Cerebellar cortex (tissue), 1 donor: ENCODE measurements around the gene CCBE1.
"Not testable (repeated sequence)": the region's sequence is repeated elsewhere in the genome, so short reads cannot be mapped to it uniquely, and the experiment has no call there.

Source experiments
- DNase-seq: peaks from one replicate; pipeline ENCODE4 v3.0.0-alpha.2; 2015; ENCODE audit warnings: low spot score

CCBE1 gene

GRCh38 chr18:59715445-59715844, 18.2 kb upstream of the CCBE1 start:
- no peak for DNase-seq

DNA sequence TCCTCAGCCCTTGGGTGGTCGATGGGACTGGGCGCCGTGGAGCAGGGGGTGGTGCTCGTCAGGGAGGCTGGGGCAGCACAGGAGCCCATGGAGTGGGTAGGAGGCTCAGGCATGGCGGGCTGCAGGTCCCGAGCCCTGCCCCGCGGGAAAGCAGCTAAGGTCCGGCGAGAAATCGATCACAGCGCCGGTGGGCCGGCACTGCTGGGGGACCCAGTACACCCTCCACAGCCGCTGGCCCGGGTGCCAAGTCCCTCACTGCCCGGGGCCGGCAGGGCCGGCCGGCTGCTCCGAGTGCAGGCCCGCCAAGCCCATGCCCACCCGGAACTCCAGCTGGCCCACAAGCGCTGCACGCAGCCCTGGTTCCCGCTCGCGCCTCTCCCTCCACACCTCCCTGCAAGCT, 16.9 kb upstream of the CCBE1 start:
- not testable (repeated sequence) for DNase-seq

DNA sequence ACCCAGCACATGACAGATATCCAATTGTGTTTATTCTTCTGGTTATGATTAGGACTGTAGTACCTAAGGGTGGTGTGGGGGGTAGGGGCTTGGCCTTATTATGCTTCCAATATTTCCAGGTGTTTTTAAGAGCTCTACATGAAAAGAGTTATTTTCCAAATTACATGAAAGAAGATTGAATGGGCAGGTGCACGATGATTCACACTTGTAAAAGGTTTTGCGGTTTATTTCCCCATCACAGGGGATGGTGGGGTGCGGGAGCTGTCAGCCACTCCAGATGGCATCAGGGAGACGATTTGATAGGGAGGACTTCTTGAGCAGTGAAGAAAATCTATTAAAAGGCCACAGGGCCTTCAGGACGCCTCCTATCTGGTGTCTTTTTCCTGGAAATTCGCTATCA, 15.1 kb upstream of the CCBE1 start:
- DNase-seq, result no peak

- no peak for DNase-seq
These were observed 11.8 kb upstream of the CCBE1 start for GRCh38 chr18:59708988-59709387.

DNA sequence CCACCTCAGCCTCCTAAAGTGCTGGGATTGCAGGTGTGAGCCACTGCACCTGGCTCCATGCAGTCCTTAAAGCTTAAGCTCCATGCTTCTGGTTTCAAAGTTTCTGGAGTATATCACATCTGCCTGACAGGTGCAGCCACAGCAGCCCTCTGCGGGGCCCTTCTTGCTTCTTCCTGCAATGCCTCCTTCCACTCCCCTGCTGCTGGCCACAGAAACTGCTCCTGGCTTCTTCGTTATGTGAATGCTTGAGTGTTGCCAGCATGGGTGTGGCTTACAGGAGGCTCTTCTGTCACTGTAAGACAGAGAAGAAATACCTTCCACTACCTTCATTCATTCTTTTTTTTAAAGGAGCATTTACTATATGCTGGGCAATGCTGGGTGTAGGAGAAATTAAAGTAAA, 10.1 kb upstream of the CCBE1 start:
- DNase-seq, result no peak

- no peak for DNase-seq
These were observed 9.3 kb upstream of the CCBE1 start for GRCh38 chr18:59706499-59706898.

DNA sequence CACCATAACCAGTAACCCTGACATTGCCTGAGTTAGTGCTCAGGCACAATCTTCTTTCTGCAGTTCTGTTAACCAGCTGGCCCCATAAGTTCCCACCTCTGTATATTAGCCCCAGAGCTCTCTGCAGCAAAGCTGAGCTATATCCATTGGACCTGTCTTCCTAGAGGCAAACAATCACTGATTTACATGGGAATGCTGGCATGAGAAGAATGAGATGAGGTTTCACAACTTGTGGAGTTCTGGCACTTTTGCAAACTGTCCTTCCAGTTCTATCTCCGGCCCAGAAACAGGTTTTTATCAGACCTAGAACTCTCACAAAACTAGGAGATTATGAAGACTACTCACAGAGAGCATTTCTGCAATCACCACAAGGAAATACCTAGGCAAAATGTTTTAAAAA, 7.9 kb upstream of the CCBE1 start:
- no peak for DNase-seq

DNA sequence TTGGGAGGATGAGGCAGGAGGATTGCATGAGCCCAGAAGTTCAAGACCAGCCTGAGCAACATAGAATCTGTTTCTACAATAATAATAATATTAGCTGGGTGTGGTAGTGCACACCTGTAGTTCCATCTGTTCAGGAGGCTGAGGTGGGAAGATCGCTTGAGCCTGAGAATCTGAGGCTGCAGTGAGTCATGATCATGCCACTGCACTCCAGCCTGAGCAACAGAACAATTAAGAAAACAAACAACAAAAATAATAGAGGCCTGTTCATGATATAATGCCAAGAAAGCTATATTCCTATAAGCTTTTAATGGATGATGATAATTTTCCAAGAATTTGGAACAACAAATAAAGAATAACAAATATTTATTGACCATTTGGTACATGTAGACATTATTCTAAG, 6.9 kb upstream of the CCBE1 start:
- no peak for DNase-seq

DNA sequence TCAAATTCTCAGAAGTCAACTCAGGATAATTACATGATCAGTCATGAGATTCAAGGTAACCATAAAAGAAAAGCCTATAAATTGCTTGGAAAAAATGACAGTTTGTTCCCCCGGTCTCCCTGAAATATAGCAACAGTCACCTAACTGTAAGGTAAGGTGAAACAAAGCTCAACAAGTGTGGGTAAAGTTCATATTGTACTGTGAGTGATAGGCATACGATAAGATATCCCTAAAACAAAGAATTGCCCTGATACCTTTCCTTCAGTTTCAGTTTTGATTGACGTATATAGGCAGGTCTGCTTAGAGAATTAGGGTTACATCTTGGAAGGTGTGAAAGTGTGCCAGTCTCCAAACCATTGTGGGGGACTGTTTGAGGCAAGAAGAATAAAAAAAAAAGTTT, 4.0 kb upstream of the CCBE1 start:
- DNase-seq, result no peak

- DNase-seq, result no peak
These were observed 3.3 kb upstream of the CCBE1 start for GRCh38 chr18:59700535-59700967.

GRCh38 chr18:59699750-59700534, 2.7 kb upstream of the CCBE1 start:
- no peak for DNase-seq

- no peak for DNase-seq
These were observed 1.8 kb upstream of the CCBE1 start for GRCh38 chr18:59699061-59699460.

- DNase-seq, result no peak
These were observed 650 bp downstream of the CCBE1 start for GRCh38 chr18:59696311-59697235.

GRCh38 chr18:59695551-59695950, 1.7 kb downstream of the CCBE1 start:
- no peak for DNase-seq

- no peak for DNase-seq
These were observed 2.4 kb downstream of the CCBE1 start for GRCh38 chr18:59694824-59695223.

DNA sequence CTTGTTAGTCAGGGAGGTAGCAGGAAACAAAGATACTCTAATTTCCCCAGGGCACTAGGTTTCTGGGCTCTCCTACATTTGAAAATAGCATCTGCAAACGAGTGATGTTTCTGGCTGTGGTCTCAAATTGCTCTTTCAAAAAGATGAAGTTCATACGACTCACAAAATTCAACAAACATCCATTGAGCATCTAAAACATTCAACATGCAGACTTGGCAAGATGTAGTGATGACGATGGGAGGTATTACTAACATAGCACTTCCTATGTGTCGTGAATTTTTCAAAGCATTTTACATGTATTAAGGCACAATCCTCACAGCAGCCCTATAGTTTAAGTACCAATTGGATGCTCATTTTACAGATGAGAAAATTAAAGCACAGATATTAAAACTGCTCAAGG, 5.2 kb downstream of the CCBE1 start:
- DNase-seq, result no peak

- no peak for DNase-seq
These were observed 6.2 kb downstream of the CCBE1 start for GRCh38 chr18:59690996-59691395.

DNA sequence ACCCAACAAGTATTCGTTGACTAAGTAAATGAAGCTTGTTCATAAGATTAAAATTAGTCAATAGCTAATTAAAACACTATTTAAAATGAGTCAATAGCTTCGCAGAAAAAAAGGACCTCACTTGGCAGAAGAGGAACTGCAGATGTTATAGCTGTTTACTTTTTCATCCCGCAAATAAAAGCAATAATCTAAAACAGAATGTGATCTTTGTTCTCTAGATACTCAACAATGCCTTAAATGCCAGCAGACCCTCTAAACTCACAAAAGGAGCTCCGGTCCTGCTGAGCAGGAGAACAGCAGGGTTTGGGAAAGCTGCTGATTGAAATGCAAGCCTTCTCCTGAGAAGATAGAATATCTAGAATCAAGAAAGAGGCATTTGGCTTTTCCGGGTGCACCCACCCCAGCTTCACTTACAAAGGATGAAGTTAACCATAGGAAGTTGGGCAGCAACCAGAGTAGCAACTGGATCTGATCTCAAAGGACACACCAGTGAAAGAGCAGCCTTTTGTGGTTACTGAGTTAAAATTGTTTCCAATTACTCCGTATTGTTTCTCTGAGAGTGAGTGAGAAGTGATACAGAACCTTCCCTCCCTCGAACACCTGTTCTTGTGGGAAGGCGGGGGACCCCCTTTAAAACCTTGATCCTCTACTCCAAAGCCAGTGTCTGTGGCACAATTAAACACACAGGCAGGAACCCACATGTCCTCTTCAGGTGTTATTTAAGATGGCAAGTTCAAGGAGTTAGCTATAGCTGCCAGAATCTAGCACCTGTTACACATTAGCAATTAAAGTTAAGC, 6.8 kb downstream of the CCBE1 start:
- DNase-seq, result no peak

- no peak for DNase-seq
These were observed 7.5 kb downstream of the CCBE1 start for GRCh38 chr18:59689756-59690155.

DNA sequence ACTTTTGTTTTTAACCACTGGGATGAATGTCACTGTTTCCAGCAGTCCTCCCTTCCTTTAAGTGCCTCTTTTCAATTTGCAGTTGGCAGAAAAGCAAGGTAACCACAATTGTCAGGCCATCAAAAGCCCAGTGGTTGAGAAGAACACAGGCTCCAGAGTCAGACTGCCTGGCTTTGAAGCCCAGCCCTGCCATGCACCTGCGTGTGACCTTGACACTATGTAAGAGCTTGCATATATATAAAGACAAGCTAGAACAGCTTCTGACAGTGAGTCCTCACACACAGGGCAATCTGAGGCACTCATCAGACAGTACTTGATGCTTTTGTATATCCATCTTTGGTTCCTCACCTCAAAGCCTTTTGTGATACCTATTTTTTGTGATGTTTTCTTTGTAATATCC, 11.0 kb downstream of the CCBE1 start:
- no peak for DNase-seq

DNA sequence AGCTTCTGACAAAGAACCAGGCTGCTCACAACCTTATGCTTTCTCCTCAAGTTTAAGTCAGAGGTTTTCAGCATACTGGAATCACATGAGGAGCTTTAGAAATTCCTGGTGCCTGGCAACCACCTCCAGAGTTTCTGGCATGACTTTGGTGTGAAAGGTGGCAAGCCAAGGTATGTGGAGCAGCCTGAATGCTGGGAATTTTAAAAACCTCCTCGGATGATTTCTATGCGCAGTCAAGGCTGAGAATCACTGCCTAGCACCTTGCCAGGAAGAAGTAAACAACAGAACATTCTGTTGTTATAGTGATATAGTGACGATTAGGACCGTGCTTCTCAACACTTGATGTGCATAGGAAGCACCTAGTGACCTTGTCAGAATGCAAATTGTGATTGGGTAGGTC, 11.7 kb downstream of the CCBE1 start:
- DNase-seq, result no peak

- no peak for DNase-seq
These were observed 12.4 kb downstream of the CCBE1 start for GRCh38 chr18:59684777-59685176.
